GM18505 (cell line): ENCODE results near the gene ERFE.
"Not testable (repeated sequence)": the region's sequence is repeated elsewhere in the genome, so short reads cannot be mapped to it uniquely, and the experiment has no call there.

Experiments
- ATAC-seq: cut with Tn5 transposase; IDR thresholded peaks from one replicate; pipeline ENCODE4 v1.9.1; 2021; ENCODE audit not compliant: unreplicated experiment
- POLR2A ChIP-seq: IDR thresholded peaks from 4 replicates; pipeline ENCODE4 v1.6.1; 2011; ENCODE audit warnings: borderline replicate concordance; ENCODE audit not compliant: insufficient read depth, insufficient read length; ENCODE audit errors: extremely low read depth

ERFE gene, protein sequence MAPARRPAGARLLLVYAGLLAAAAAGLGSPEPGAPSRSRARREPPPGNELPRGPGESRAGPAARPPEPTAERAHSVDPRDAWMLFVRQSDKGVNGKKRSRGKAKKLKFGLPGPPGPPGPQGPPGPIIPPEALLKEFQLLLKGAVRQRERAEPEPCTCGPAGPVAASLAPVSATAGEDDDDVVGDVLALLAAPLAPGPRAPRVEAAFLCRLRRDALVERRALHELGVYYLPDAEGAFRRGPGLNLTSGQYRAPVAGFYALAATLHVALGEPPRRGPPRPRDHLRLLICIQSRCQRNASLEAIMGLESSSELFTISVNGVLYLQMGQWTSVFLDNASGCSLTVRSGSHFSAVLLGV

GRCh38 chr2:238158509-238159070 lies at the start of gene ERFE:
Gene ERFE (plus strand): TSS chr2:238158970. CDS start chr2:238159008, 38 bp downstream.
- peak; percentile 57 for ATAC-seq
- TF ChIP-seq POLR2A = no peak

DNA sequence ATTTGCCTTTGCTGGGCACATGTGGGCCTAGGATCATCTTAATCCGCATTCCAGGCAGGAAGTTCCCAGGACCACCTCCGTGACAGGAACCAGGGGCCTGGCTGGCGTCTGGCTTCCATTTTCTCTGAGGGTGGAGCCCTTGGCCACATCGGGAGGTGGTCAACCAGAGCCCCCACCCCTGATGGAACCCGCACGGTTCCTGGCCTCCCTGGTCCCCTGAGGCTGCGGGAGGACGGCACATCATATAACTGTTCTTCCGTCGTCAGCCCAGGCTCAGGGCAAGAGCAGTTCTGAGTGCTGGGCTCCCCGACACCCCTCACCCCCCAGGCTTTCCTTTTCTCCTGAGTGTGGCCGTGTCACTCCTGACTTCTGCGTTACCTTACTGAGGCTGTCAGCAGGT lies 45.2 kb upstream of the ERFE start:
- ATAC-seq = no peak
- TF ChIP-seq POLR2A = no peak

DNA sequence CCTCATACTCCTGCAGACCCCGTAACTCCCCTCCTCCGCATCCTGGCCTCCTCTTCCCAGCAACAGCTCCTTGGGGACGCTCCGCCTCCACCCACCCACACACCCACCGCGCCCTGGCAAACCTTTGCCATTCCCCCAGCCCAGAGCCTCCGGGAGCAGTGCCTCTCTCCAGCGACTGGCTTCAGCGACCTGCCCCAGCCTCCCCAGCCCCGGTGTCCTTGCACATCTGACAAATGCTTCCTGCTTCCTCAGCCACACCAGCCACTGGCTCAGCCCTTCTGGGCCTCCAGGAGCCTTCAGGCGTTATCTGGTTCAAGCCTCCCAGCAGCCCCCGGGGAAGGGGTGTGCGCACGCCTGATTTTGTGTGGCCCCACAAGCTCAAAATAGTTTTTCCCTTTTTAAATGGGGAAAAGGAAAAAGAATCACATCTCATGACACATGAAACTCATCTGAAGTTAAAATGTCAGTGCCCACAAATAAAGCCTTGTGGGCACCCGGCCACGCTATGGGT lies 44.4 kb upstream of the ERFE start:
- TF ChIP-seq POLR2A = no peak
- ATAC-seq = no peak

DNA sequence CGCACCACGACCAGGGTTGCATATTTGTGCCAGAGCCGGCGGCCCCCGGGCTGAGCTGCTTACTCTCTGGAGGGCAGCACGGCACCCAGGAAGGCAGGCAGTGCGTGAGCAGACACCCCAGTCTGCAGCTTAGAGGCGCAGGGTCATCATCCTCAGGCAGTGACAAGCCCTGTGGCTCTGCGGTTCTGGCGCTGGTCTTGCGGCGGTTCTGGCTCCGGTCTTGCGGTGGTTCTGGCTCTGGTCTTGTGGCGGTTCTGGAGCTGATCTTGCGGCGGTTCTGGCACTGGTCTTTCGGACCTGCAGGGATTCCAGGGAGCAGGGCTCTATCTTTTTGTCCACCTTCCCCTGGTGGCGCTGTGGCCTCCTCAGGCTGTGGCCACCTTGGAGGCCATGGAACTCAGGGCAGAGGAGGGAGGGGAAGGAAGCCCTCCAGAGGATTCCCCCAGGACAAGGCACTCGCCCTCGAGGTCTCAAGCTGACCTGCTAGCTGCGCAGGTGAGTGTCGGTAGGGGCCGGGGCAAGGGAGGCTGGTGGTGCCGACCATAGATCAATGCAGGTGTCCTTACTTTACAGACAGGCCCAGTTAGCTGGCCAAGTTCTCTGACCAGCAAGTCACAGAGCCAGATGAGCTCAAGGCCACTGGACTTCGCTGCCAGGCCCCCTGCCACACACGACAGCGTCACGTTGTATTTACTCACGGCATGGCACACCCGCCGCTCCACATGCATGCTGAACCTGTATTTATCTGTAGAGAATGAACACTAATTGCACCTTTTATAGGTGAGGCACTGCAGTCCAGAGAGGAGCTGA lies 43.7 kb upstream of the ERFE start:
- no peak for TF ChIP-seq POLR2A
- no peak for ATAC-seq

DNA sequence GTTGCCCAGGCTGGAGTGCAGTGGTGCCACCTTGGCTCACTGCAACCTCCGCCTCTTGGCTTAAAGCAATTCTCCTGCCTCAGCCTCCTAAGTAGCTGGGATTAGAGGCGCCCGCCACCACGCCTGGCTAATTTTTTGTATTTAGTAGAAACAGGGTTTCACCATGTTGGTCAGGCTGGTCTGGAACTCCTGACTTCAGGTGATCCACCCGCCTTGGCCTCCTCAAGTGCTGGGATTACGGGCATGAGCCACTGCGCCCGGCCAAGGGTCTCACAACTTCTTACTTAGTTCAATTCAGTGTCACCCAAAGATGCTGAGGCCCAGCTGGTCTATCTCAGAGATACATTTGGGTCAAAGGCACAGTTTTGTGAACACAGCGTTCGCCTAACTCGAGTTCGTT lies 43.1 kb upstream of the ERFE start:
- not testable (repeated sequence) for ATAC-seq

- TF ChIP-seq POLR2A = no peak
Observed at GRCh38 chr2:238116298-238117198, 42.2 kb upstream of the ERFE start.

GRCh38 chr2:238117199-238118154 lies 41.3 kb upstream of the ERFE start:
- no peak for TF ChIP-seq POLR2A
- no peak for ATAC-seq

More at GRCh38 chr2:238116298-238117198, 42.2 kb upstream of the ERFE start:
- ATAC-seq = no peak

DNA sequence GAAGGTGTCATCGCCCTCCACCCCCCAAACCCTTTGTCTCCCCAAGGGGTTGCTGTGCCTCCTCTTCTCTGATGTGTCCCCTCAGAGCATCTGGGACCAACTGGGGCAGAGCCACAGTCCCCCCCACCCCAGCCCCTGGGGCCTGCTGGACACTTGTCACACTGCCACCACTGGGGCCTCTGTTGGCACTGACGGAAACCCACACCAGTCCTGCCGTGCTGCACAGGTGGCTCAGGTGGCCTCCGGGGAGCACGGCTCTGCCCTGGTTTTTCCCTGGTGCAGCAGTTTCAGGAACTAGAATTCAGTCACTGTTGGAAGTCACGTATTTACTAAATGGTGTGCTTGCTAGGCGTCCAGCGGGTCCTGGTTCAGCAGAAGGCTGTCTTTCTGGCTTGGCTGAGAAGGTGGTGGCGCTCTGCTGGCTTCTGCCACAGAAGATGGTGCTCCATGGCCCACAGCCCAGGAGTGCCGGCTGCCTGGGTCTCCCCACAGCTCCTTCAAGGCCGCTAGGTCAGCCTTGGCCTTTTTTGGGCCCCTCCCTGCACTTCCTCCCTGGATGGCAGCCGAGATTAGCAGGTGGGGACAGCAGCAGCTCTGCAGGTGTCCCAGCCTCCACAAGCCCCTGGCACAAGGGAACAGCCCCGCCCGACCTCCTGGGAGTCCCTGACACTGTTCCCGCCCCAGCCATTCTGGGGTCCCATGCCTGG lies 38.9 kb upstream of the ERFE start:
- ATAC-seq = no peak
- TF ChIP-seq POLR2A = no peak

- no peak for ATAC-seq
- no peak for TF ChIP-seq POLR2A
Observed at GRCh38 chr2:238120463-238121298, 38.1 kb upstream of the ERFE start.

DNA sequence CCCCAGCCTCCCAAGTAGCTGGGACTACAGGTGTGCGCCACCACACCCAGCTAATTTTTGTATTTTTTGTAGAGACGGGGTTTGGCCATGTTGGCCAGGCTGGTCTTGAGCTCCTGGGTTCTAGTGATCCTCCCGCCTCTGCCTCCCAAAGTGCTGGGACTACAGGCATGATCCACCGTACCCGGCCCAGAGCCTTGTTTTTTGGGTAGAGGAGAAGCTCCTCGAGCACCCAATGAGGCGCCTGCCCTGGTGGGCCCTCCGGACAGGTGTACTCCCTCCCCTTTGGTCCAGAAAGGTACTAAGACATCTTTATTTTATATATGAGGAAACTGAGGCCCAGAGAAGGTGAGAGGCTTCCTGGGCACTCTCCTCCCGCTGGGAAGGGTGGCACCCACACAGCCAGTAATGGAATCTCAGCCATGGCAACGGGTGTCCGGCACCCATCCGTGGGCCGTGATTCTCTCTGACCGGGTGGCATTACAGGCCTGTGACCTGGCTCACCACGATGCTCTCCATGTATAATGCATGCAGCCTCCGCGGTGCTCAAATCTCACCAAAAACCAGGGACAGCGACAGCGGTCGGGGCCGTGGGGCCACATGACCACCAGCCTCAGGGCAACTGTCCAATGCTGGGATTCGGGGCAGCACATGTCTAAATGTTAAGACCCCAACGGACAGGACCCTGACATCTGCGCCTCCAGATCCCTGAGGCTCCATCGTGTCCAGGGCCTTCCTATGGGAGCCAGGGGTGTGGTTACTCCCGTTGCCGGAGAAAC lies 37.1 kb upstream of the ERFE start:
- no peak for TF ChIP-seq POLR2A

More for the DNA sequence above, 37.1 kb upstream of the ERFE start:
- no peak for ATAC-seq
